Ascending aorta (tissue), 2 donors: Measurements from ENCODE around the gene PAK2. TPM values are rescaled to one million over a fixed set of nuclear protein-coding genes. Genes with fewer than 3 reads are reported as not detected.

Source experiments
- DNase-seq, 2 donors: peaks; one replicate each; pipeline ENCODE4 v3.0.0-alpha.2; 2019; ENCODE audit warnings: low spot score in 2 of 2
- H3K27ac ChIP-seq, 2 donors: fragments of 200-600 bp; sonication (generic); one replicate each; pipeline ENCODE4 v1.5.1; 2016 to 2017; ENCODE audit warnings: mild to moderate bottlenecking in 1 of 2
- H3K27me3 ChIP-seq: fragments of 200-600 bp; sonication (generic); one replicate; pipeline ENCODE4 v1.5.1; 2017
- H3K36me3 ChIP-seq, 2 donors: fragments of 200-600 bp; sonication (generic); one replicate each; pipeline ENCODE4 v1.5.1; 2016
- H3K4me1 ChIP-seq, 2 donors: fragments of 200-600 bp; sonication (generic); one replicate each; pipeline ENCODE4 v1.5.1; 2016 to 2017; ENCODE audit warnings: mild to moderate bottlenecking in 1 of 2
- H3K4me3 ChIP-seq, 2 donors: fragments of 200-600 bp; sonication (generic); one replicate each; pipeline ENCODE4 v1.5.1; 2016 to 2017; ENCODE audit warnings: mild to moderate bottlenecking in 1 of 2
- H3K9me3 ChIP-seq, 2 donors: fragments of 200-600 bp; sonication (generic); one replicate each; pipeline ENCODE4 v1.5.1; 2016
- intact Hi-C: fragments of 100-400 bp; cut with DNase I; formaldehyde crosslinking; loops from one replicate; pipeline ENCODE4 v1.15.1; 2023
- total RNA-seq: library from RNA; depleted of rRNA; stranded (reverse); fragments of >200 nt; gene quantifications from one replicate; pipeline ENCODE4 v1.1.0, GENCODE V29; 2016
- TF ChIP-seq, protein P1 (sequence below), 3 experiments: fragments of 200-600 bp in 2 of 3; fragments of 450-650 bp in 1 of 3; sonication (generic) in 2 of 3; IDR thresholded peaks; one replicate each; pipeline ENCODE4 v1.5.1; 2016 to 2019; ENCODE audit warnings: antibody characterized with exemption in 3 of 3, mild to moderate bottlenecking in 1 of 3, moderate library complexity in 1 of 3

PAK2 gene
- total RNA-seq = 24.4 TPM

DNA sequence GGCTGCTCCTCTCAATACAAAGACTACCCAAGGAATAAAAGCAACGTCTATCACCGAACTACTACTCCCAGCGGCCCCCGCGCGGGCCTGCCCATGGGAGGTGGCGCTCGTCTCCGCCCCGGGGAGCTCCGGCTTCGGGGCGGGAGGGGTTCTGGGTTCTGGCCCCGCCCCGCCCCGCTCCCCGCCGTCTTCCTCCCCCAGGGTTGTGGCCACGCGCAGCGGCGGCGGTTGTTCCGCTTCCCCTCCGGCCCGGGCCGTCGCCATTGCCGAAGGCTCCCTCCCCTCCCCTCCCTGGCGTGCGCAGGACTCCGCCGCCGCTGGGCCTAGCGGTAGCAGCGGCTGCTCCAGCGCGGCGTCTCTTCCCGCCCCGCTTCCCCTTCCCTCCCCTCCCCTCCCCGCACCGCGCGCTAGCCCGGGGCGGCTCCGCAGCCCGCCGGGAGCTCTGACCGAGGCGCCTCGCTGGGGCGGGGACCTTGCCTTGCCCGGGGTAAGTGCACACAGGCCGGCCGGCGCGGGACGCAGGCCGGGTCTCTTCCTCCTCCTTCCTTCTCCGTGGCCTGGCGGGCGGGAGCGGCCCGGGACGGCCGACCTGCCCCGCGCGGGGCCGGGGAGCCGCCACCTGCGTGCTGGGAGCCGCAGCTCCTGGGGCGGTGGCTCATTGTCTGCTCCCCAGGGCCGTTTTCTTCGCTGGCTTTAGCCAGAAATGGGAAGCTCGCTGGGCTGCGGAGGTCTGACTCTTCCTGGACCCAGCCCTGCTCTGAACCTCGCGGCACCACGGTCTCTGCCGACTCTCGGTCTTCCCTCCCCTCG is at the start of gene PAK2:
Gene PAK2, plus strand, starts transcription at position 187 of the 810 bp plus-strand sequence. CDS start 42,790 bp downstream, outside the sequence.
- Histone ChIP-seq H3K27ac (peak within 1 kb of the TSS; percentile 98 to 99), H3K4me3 (peak within 1 kb of the TSS; percentile 80 to 92), H3K27me3 (no peaks in the 10 kb centered on the region), H3K36me3 (no peaks in the 10 kb centered on the region), H3K4me1 (peaks cover 4 to 12% of the 10 kb centered on the region in 2 donors), H3K9me3 (no peaks in the 10 kb centered on the region)
- intact Hi-C loops = loop anchor here (1.0 to 5.0 kb wide), 5 partner anchors 28 to 1298 kb away; partner anchors contain the start of genes ACAP2, CEP19, NCBP2 and PIGX
- TF ChIP-seq, protein P1, sequence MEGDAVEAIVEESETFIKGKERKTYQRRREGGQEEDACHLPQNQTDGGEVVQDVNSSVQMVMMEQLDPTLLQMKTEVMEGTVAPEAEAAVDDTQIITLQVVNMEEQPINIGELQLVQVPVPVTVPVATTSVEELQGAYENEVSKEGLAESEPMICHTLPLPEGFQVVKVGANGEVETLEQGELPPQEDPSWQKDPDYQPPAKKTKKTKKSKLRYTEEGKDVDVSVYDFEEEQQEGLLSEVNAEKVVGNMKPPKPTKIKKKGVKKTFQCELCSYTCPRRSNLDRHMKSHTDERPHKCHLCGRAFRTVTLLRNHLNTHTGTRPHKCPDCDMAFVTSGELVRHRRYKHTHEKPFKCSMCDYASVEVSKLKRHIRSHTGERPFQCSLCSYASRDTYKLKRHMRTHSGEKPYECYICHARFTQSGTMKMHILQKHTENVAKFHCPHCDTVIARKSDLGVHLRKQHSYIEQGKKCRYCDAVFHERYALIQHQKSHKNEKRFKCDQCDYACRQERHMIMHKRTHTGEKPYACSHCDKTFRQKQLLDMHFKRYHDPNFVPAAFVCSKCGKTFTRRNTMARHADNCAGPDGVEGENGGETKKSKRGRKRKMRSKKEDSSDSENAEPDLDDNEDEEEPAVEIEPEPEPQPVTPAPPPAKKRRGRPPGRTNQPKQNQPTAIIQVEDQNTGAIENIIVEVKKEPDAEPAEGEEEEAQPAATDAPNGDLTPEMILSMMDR (IDR thresholded peaks at IDR 0.05) = no peak
- DNase-seq = peak; percentile 70 to 95

DNA sequence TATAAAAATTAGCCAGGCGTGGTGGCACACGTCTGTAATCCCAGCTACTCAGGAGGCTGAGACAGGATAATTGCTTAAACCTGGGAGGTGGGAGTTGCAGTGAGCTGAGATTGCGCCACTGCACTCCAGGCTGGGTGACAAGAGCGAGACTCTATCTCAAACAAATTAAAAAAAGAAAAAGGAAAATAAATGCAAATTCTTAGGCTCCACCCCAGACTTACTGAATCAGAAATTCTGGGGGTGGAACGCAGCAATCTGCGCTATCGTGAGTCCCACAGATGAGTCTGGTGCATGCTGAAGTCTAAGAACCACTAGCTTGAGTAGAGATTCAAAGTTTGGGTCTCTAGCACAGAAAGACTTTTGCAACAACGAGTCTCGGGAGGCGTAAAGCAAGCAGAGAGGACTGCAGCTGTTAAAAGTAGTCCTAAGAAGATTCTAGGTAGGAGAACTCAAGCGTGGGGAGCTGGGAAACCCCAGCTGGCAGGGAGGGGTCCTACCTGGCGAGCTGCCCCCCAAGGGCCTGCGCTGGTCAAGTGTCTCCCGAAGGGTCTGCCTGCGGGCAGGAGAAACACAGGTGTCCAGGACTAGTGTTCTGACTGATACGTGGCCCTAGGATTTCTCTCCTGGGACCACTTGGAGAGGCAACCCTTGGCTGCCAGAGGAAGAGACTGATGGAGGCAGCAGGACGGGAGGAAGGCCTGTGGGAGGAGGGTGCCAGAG is 49.6 kb upstream of the PAK2 start:
- Histone ChIP-seq H3K4me3 (no peak overlapping the region), H3K27me3 (no peaks in the 10 kb centered on the region), H3K27ac (no peak overlapping the region), H3K4me1 (no peaks in the 10 kb centered on the region), H3K36me3 (no peaks in the 10 kb centered on the region), H3K9me3 (no peaks in the 10 kb centered on the region)
- intact Hi-C loops = loop anchor here (5.0 kb wide), 1 partner anchor 153 kb away; no protein-coding TSS in a partner anchor
- TF ChIP-seq, protein P1 (IDR thresholded peaks at IDR 0.05) = no peak
- no peak for DNase-seq

DNA sequence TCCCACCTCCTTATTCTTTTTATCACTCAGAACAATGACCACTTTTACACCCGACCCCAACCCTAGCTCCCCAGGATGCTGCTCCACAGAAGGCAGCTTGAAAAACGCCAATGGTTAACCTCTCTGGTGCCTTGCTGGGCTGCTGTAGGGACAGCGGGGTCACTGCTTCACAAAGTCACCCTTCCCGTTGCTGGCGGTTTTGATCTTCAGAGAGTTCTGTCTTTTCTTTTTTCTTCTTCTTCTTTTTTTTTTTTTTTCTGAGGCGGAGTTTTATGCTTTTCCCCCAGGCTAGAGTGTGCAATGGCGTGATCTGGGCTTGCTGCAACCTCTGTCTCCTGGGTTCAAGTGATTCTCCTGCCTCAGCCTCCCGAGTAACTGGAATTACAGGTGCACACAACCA is 48.3 kb upstream of the PAK2 start:
- H3K9me3 ChIP-seq = no peaks in the 10 kb centered on the region
- TF ChIP-seq, protein P1 (IDR thresholded peaks at IDR 0.05) = no peak
- H3K4me1 ChIP-seq = no peaks in the 10 kb centered on the region
- no peaks in the 10 kb centered on the region for H3K27me3 ChIP-seq
- no peaks in the 10 kb centered on the region for H3K36me3 ChIP-seq
- no peak overlapping the region for H3K4me3 ChIP-seq
- H3K27ac ChIP-seq = no peak overlapping the region
- no peak for DNase-seq
- intact Hi-C loops = no loop called here

DNA sequence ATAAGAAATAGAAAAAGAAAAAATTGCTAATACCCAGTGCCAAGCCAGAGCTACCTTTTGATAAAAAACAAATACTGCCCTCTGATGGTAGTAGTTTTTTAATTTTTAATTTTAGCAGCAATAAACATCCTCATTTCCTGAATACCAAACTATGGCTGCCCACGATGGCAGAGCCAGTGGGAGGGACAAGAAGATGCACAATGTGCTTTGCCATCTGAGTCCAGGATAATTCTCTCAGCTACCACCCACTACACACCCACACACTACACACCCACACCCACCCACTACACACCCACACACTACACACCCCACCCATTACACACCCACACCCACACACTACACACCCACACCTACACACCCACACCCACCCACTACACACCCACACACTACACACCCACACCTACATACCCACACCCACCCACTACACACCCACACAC is 45.4 kb upstream of the PAK2 start:
- no peak for DNase-seq
- Histone ChIP-seq H3K27me3 (no peaks in the 10 kb centered on the region), H3K36me3 (no peaks in the 10 kb centered on the region), H3K4me1 (no peaks in the 10 kb centered on the region), H3K27ac (no peak overlapping the region), H3K4me3 (no peak overlapping the region), H3K9me3 (no peaks in the 10 kb centered on the region)
- intact Hi-C loops = no loop called here
- TF ChIP-seq, protein P1 (IDR thresholded peaks at IDR 0.05) = no peak

DNA sequence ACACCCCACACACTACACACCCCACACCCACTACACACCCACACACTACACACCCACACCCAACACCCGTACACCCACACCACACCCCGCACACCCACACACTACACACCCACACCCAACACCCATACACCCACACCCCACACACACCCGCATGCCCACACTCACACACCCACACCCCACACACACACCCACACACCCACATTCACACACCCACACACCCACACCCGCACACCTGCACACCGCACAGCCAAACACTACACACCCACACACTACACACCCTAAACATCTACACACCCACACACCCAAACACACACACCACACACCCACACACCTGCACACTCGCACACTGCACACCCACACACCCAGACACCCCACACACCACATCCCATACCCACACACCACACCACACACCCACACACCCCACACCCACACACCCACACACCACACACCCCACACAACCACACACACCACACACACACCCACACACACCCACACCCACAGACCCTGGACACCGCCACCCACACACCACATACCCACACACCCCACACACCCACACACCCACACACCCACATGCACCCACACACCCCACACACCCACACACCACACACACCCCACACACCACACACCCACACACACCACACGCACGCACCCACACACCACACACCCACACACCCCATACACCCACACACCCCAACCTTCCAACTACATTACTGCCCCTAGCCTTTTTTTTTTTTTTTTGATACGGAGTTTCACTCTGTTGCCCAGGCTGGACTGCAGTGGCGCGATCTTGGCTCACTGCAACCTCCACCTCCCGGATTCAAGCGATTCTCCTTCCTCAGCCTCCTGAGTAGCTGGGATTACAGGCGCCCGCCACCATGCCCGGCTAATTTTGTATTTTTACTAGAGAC is 44.5 kb upstream of the PAK2 start:
- TF ChIP-seq, protein P1 (IDR thresholded peaks at IDR 0.05) = no peak
- Histone ChIP-seq H3K36me3 (no peaks in the 10 kb centered on the region), H3K27me3 (no peaks in the 10 kb centered on the region), H3K4me3 (no peak overlapping the region), H3K4me1 (no peaks in the 10 kb centered on the region), H3K27ac (no peak overlapping the region), H3K9me3 (no peaks in the 10 kb centered on the region)
- no peak for DNase-seq
- intact Hi-C loops = no loop called here
